Cardiac fibroblast (primary cell): ENCODE data around the gene HMGXB3.

Experiments
- DNase-seq, 2 donors: peaks; one replicate each; pipeline versions ENCODE4 v3.0.0 to v3.0.0-alpha.2; 2010; ENCODE audit warnings: low read depth in 2 of 2
- H3K4me3 ChIP-seq, 2 donors: replicated peaks in 1 of 2; 1 replicate in 1 of 2; 2 replicates in 1 of 2; pipeline ENCODE4 v1.5.1; 2011; ENCODE audit warnings: low read depth in 2 of 2, low read length in 2 of 2, mild to moderate bottlenecking in 2 of 2, moderate library complexity in 1 of 2
- TF ChIP-seq, protein P1 (sequence below): IDR thresholded peaks from one replicate; pipeline ENCODE4 v1.5.1; 2011; ENCODE audit warnings: low read depth, mild to moderate bottlenecking, low read length, inconsistent platforms

Gene HMGXB3

DNA sequence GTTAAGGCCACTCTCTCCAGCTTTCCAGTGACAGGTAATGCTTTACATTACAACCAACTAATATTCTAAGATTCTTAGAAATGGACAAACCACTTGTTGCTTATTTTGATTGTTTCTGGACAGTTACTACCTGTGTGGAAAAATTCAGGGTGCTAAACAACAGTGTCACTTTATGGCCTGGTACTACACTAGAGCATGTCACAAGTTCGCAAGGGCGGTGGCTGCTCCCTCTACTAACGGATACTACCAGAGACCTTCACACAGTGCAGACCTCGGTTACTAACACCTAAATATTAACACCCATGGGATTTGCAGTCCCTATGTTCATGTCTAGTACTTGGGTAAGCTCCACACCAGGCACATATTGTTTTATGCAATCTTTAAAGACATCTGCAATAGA lies 13.4 kb downstream of the HMGXB3 start:
- H3K4me3 ChIP-seq = no peak overlapping the region
- TF ChIP-seq, protein P1, sequence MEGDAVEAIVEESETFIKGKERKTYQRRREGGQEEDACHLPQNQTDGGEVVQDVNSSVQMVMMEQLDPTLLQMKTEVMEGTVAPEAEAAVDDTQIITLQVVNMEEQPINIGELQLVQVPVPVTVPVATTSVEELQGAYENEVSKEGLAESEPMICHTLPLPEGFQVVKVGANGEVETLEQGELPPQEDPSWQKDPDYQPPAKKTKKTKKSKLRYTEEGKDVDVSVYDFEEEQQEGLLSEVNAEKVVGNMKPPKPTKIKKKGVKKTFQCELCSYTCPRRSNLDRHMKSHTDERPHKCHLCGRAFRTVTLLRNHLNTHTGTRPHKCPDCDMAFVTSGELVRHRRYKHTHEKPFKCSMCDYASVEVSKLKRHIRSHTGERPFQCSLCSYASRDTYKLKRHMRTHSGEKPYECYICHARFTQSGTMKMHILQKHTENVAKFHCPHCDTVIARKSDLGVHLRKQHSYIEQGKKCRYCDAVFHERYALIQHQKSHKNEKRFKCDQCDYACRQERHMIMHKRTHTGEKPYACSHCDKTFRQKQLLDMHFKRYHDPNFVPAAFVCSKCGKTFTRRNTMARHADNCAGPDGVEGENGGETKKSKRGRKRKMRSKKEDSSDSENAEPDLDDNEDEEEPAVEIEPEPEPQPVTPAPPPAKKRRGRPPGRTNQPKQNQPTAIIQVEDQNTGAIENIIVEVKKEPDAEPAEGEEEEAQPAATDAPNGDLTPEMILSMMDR = no peak
- no peak for DNase-seq

DNA sequence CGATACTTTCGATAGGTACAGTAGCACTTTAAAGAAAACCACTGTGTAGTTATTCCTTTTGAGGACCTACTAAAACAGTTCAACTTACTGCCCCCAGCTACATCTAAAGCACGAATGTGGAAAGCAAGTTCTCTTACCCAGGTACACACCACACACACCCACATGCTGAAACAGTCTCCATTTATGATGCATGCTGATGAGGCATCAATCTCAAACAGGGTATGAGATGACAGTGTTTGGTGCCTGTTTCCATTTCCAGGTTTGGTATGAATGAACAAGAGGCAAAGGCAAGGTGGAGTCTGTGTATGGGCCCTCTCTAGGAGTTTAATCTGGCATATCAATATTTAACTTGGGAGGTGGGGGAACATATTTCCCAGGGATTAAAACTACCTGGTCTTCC lies 13.9 kb downstream of the HMGXB3 start:
- no peak overlapping the region for H3K4me3 ChIP-seq
- TF ChIP-seq, protein P1 = no peak
- no peak for DNase-seq

DNA sequence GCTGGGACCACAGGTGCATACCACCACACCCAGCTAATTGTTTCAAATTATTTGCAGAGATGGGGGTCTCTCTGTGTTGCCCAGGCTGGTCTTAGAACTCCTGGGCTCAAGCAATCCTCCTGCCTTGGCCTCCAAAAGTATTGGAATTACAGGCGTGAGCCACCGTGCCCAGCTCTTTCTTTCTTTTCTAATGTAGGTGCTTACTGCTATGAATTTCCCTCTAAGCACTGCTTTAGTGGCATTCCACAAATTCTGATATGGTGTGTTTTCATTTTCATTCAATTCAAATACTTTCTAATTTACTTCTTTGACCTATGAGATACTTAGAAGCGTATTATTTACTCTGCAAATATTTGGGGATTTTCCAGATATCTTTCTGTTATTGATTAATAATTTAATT lies 14.9 kb downstream of the HMGXB3 start:
- TF ChIP-seq, protein P1 = no peak
- DNase-seq = no peak
- H3K4me3 ChIP-seq = no peak overlapping the region

DNA sequence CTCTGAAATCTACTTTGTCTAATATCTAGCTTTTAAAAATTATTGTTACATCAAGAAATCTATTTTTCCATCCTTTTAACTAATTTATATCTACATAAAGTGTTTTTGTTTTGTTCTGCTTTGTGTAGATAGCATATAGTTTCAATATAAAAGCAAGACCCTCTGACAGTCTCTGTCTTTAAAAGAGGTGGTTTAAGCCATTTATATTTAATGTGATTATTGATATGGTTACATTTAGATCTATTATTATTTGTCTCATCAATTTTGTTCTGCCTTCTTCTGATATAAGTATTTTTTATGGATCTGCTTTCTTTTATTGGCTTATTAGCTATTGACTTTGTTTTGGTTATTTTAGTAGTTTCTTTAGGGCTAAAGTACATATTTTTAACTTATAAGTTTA lies 16.0 kb downstream of the HMGXB3 start:
- DNase-seq = no peak
- TF ChIP-seq, protein P1 = no peak
- H3K4me3 ChIP-seq = no peak overlapping the region

DNA sequence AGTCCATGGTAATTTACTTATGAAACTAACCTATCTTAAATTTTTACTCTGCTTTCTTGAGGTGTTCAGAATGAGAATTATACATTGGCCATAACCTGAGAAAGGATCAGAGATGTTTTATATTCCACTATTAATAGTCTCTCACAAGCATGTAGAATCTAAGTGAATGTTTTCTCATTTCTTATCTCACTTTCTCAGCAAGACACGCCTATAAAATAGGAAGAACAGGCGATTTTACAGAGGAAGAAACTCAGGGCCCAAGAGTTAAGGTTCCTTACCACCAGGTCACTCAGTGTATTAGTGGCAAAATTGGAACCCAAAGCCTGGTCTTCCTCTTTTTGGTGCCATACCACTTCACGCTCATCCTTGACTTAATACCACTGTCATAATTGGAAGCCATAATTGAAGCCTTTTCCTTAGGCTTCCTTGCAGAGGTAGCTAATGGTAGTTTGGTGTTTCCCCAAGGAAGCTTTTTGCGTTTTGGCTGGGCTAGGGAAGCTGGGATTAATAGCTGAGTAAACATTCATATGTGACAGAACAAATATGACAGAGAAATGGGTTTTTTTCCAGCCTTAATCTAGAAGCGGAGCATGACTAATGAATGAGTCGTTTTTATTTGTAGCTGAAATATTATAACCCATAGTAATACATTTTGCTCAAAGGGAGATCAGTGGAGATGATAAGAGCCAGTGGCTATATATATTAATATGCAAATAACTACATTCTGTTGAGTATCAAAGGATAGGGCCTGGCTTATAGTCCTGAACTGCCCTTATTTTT lies 16.9 kb downstream of the HMGXB3 start:
- H3K4me3 ChIP-seq = no peak overlapping the region
- peak in 1 of 2 donors; percentile 73 for DNase-seq
- TF ChIP-seq, protein P1 = no peak

DNA sequence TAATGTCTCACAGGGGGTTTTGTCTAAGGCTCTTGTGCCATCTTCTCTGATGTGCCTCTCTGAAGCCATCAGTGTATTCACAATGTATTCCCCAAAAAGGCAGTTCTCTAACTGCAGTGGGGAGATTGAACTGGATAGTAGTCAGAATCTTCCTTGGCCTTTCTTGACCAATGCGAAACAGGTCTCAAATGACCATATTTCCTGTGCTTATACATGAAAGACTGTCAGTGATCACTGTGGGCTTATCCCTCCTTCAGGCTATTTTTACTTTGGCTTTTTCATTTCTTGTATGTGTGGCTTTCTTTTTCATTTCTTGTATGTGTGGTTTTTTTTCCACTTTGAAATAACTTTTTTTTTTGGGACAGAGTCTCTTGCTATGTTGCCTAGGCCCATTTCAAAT lies 19.7 kb downstream of the HMGXB3 start:
- no peak overlapping the region for H3K4me3 ChIP-seq
- no peak for DNase-seq
- TF ChIP-seq, protein P1 = no peak
